HG03565 (cell line): ENCODE data around the gene NFRKB.
A peak's percentile ranks its signal among the peaks of the same experiment; 100 is the strongest.
"Not testable (repeated sequence)": the region's sequence is repeated elsewhere in the genome, so short reads cannot be mapped to it uniquely, and the experiment has no call there.

Experiments
- ATAC-seq: cut with Tn5 transposase; IDR thresholded peaks from one replicate; pipeline ENCODE4 v1.9.1; 2021; ENCODE audit warnings: mild to moderate bottlenecking, moderate library complexity; ENCODE audit not compliant: unreplicated experiment

The NFRKB gene

DNA sequence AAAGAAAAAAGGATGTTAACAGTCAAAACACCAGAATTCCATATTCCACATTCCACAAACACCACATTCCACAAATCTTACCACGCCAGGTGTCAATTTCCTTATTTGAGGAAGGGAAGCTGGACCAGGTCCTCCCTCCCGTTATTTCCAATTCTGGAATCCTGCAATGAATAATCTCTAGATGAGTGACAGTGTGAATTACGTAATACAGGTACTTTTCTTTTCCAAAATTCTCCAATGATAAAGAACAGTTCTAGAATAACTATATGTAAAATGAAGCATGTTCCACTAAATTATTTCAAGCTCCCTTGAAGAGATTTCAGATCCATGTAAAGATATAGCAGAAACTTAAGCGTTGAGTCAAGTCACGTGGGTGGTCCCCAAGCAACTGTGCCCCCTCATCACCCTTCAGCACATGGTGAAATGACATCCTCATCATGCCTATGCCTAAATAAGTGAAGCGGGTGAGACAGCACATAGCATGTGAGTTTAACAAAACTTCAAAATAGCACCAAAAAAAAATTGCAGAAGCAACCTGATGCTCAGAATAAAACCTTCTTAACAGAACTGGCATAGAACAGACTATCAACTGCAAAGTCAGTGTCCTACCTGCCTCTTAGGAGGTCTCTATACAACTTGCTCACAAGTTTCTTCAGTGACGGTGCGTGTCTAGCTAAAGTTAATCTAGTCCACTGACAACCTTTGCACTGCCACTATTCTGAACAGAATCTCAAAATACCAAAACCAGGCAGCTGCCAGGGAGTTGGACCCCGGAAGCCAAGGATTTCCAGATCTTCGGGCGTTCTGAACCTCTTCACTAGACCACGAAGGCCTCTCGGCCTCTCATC lies 876 bp downstream of the NFRKB start:
- ATAC-seq: peak; percentile 18

DNA sequence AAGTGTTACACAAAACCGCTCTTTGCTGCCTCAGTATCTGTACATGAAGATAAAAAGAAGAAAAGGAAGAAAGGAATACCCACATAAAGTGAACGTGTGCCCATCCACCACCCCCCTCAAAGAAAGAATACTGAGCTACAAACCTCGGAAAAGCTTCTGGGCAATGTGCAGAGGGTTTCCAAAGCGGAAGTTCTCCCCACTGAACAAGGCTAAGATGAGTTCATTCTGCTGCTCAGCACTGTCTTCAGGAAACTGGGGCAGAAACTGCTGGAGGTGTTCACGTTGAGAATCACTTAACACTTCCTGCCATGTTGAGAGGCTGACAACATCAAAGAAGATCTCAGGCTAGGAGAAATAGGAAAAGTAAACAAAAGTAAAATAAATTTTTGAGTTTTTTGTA lies 6.9 kb downstream of the NFRKB start:
- ATAC-seq: no peak

- ATAC-seq: no peak
Measured at GRCh38 chr11:129885381-129885780, 10.0 kb downstream of the NFRKB start.

DNA sequence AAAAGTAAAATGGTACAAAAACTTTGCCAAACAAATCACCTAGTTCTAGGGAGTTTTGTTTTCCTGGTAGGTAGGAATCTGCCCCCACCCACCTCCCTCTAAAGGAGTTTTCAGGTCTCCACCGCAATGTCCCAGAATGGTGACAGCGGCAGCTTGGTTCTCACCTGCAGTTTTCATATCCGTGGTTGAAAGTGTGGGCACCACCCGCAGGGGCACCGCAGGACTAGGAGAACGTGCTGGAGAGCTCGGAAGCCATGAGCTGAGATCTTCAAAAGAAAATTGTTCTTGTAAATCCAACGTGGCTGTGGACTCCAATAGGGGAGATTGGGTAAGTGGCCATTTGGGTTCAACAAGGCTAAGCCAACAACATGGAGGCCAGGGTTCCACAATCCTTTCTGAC lies 10.8 kb downstream of the NFRKB start:
- no peak for ATAC-seq

- peak; percentile 75 for ATAC-seq
Measured at GRCh38 chr11:129881570-129882170, 13.7 kb downstream of the NFRKB start.

GRCh38 chr11:129880311-129880710 lies 15.1 kb downstream of the NFRKB start:
- no peak for ATAC-seq

DNA sequence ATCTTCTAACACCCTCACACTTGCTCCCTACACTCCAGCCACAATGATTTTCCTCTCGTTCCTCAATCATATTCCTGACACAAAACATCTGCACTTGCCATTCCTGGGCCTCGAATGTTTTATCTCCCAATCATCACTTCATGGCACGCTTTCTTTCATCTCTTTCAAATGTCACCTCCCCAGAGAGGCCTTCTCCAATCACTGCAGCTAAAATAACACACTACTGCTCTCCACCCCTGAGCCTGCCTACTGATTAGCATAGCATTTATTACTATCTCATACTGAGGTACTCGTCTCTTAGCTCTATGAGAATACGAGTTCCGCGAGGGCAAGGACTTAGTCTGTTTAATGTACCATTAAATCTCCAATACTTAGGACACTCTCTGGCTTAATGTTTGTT lies 23.5 kb downstream of the NFRKB start:
- no peak for ATAC-seq

- not testable (repeated sequence) for ATAC-seq
Measured at GRCh38 chr11:129868626-129869025, 26.8 kb downstream of the NFRKB start.

DNA sequence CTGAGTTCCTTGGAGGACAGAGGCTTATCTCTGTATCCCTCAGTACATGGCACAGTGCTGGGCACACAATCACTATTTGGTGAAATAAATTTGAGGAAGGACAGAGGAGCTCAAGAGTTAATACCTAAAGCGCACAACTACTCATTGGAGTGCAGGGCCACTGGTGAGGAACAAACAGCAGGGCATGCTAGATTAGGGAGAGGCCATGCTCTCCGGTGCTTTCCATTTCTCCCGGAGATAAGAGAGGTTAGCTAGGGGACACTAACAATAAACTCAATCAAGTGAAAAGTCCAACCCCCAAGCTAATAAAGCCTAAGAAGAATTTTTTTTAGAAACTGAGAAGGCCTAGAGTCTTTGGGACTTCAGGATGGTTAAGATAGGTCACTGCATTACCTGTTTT lies 29.1 kb downstream of the NFRKB start:
- no peak for ATAC-seq

GRCh38 chr11:129865701-129866100 lies 29.7 kb downstream of the NFRKB start:
- no peak for ATAC-seq

- no peak for ATAC-seq
Measured at GRCh38 chr11:129864811-129865210, 30.6 kb downstream of the NFRKB start.

GRCh38 chr11:129861702-129862522 lies 33.5 kb downstream of the NFRKB start:
- no peak for ATAC-seq

GRCh38 chr11:129856036-129856435 lies 39.3 kb downstream of the NFRKB start:
- ATAC-seq: no peak

GRCh38 chr11:129855086-129855485 lies 40.3 kb downstream of the NFRKB start:
- no peak for ATAC-seq

GRCh38 chr11:129854232-129854805 lies 41.1 kb downstream of the NFRKB start:
- ATAC-seq: no peak

- no peak for ATAC-seq
Measured at GRCh38 chr11:129853518-129854231, 41.7 kb downstream of the NFRKB start.

DNA sequence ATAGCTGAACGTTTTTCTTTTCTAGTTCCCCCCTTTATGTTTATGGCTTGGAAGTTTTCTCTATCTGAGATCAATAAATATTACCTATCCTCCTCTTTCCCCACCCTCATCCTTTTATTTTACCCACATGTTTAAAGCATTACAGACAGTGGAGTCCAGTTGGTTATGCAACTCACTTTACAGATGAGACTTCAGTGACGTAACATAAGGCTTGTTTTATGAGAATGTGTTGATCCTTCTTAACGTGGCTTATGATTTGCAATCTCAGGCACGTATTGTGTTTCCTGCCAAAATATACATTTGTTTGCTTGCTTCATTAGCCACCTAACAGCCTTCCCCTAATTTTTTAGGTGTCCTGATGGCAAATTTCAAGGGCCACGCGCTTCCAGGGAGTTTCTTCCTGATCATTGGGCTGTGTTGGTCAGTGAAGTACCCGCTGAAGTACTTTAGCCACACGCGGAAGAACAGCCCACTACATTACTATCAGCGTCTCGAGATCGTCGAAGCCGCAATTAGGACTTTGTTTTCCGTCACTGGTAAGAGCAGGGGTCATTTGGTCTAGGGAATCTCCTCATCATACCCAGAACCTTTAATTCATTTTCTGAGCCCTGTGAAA lies 43.1 kb downstream of the NFRKB start:
- ATAC-seq: no peak

DNA sequence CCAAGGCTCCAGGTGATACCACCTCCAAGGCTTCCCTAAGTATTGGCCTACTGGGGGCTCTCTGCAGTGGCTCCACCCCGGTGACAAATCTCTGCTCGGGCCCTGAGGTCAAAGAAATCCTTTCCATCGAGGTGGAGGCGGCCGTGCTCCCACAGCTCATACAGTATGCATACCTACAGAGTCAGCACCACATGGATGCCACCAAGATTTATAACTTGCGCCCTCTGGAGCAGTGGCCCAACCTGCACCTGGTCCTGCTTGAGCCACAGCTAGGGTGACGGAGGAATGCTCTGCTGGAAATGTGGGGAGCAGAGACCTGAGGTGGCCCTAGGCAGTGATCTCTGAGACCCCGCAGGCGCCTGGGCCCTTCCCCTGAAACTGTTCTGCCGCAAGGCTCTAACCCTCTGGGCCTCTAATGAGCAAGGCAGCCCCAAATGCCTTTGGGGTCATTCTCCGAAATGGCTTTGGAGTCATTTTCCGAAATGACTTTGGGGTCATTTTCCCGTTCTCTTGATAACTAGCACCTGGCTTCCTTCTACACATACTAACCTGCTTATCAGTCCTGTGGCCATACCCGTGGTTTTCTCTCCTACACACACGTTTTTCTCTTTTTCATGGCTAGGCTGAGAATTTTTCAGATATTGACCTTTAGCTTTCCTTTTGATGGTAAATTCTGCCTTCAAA lies 45.8 kb downstream of the NFRKB start:
- ATAC-seq: no peak

- ATAC-seq: not testable (repeated sequence)
Measured at GRCh38 chr11:129847361-129847760, 48.0 kb downstream of the NFRKB start.
